Coronary artery (tissue), 2 donors: ENCODE data around the gene KHDRBS1.

Experiments used
- DNase-seq: peaks from one replicate; pipeline ENCODE4 v3.0.0-alpha.2; 2017; ENCODE audit warnings: low spot score
- H3K27ac ChIP-seq, 2 donors: fragments of 200-600 bp; sonication (generic); one replicate each; pipeline ENCODE4 v1.5.1; 2016 to 2019
- H3K4me3 ChIP-seq: fragments of 200-600 bp; sonication (generic); 2 replicates; pipeline ENCODE4 v1.5.1; 2016; ENCODE audit warnings: mild to moderate bottlenecking, moderate library complexity
- TF ChIP-seq, protein P1 (sequence below): fragments of 200-600 bp; sonication (generic); IDR thresholded peaks from one replicate; pipeline ENCODE4 v1.5.1; 2019; ENCODE audit warnings: antibody characterized with exemption

KHDRBS1 gene

DNA sequence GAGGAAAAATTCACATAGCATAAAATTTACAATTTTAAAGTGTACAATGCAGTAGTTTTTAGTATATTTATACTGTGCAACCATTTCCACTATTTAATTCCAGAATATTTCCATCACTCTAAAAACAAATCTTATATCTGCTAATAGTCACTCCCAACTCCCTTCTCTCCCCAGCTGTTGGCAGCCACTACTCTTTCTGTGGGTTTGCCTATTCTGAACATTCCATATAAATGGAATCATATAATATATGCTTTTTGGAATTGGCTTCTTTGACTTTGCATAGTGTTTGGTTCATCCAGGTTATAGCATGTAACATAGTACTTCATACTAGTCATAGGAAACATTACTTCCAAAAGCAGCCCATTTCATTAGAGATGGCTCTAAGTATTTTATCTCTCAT is 34.0 kb downstream of the KHDRBS1 start:
- H3K27ac ChIP-seq = no peak overlapping the region
- no peak for DNase-seq
- TF ChIP-seq, protein P1, sequence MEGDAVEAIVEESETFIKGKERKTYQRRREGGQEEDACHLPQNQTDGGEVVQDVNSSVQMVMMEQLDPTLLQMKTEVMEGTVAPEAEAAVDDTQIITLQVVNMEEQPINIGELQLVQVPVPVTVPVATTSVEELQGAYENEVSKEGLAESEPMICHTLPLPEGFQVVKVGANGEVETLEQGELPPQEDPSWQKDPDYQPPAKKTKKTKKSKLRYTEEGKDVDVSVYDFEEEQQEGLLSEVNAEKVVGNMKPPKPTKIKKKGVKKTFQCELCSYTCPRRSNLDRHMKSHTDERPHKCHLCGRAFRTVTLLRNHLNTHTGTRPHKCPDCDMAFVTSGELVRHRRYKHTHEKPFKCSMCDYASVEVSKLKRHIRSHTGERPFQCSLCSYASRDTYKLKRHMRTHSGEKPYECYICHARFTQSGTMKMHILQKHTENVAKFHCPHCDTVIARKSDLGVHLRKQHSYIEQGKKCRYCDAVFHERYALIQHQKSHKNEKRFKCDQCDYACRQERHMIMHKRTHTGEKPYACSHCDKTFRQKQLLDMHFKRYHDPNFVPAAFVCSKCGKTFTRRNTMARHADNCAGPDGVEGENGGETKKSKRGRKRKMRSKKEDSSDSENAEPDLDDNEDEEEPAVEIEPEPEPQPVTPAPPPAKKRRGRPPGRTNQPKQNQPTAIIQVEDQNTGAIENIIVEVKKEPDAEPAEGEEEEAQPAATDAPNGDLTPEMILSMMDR = no peak
- no peak overlapping the region for H3K4me3 ChIP-seq

DNA sequence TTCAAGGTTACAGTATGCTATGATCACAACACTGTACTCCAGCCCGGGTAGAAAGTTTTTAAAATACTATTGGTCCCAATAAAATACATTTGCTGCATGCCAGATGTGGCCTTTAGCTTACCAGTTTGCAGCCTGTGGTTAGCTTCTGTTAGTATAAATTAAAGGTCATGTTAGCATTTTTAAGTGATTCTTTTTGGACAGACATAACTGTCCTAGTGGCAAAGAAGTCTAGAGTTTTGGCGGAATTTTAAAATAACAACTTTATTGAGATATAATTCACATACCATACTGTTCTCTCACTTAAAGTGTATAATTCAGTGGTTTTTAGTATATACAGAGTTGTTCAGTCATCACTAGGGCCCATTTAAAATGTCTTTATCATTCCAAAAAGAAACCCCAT is 34.8 kb downstream of the KHDRBS1 start:
- TF ChIP-seq, protein P1 = no peak
- Histone ChIP-seq H3K4me3 (no peak overlapping the region), H3K27ac (no peak overlapping the region)
- DNase-seq = no peak

DNA sequence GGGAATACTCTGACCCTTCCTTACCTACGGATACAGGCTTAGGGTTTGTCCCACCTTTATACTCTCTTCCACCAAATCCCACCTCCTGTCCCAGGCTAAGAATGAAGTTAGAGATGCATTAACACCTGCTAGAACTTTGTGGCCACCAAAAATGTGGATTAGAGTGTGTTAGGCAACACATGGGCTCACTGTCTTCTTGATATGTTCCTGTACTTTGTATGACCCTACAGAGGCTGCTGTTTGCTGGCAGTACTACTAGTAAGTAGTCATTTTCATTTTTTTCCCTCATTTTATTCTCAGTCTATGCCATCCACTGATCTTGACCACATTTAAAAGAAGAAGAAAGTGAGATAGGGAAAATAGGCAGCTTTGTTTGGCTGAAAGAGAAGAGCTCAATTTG is 38.0 kb downstream of the KHDRBS1 start:
- DNase-seq = no peak
- Histone ChIP-seq H3K4me3 (no peak overlapping the region), H3K27ac (no peak overlapping the region)
- TF ChIP-seq, protein P1 = no peak

- TF ChIP-seq, protein P1 = no peak
- no peak for DNase-seq
- H3K4me3 ChIP-seq = no peak overlapping the region
- H3K27ac ChIP-seq = no peak overlapping the region
Measured at GRCh38 chr1:32052887-32053286, 39.2 kb downstream of the KHDRBS1 start.

- no peak for DNase-seq
- no peak overlapping the region for H3K4me3 ChIP-seq
- TF ChIP-seq, protein P1 = no peak
- no peak overlapping the region for H3K27ac ChIP-seq
Measured at GRCh38 chr1:32055416-32055815, 41.7 kb downstream of the KHDRBS1 start.

DNA sequence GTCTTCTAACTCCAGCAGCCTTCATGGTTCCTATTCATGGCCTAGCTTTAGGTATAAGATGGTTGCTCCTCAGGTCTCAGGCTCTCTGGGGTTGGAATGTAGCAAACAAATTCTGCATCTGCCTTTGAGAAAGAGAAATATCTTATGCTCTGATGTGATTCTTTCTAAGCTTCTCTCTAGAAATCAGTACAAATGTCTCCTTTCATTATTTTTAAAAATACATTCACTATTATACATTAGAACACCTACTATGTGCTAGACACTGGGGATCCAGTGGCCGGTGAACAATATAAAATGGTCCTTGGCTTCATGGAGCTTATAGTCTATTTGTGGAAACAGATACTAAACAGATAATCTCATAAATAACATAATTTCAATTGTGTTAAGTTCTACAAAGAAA is 42.9 kb downstream of the KHDRBS1 start:
- TF ChIP-seq, protein P1 = no peak
- no peak overlapping the region for H3K27ac ChIP-seq
- DNase-seq = no peak

GRCh38 chr1:32060914-32061313 is 47.2 kb downstream of the KHDRBS1 start:
- H3K27ac ChIP-seq = peak overlapping the region in 1 of 2 donors; percentile 9
- TF ChIP-seq, protein P1 = no peak
- no peak for DNase-seq
- no peak overlapping the region for H3K4me3 ChIP-seq

More for the DNA sequence above, 42.9 kb downstream of the KHDRBS1 start:
- H3K4me3 ChIP-seq = no peak overlapping the region
